Esophagus (tissue), 2 donors: Measurements from ENCODE around the gene PLAAT1. TPM values are rescaled to one million over a fixed set of nuclear protein-coding genes. Genes with fewer than 3 reads are reported as not detected.

Experiments used
- H3K27ac ChIP-seq, 2 donors: one replicate each; pipeline ENCODE4 v1.5.1; 2013; ENCODE audit warnings: low read depth in 2 of 2, mild to moderate bottlenecking in 2 of 2, inconsistent platforms in 1 of 2, low read length in 1 of 2, moderate library complexity in 1 of 2
- H3K27me3 ChIP-seq, 2 donors: one replicate each; pipeline ENCODE4 v1.6.1; 2013; ENCODE audit warnings: low read length in 2 of 2, control low read depth in 1 of 2, mild to moderate bottlenecking in 1 of 2; ENCODE audit not compliant: insufficient read depth in 2 of 2, control insufficient read depth in 1 of 2
- H3K36me3 ChIP-seq, 2 donors: one replicate each; pipeline ENCODE4 v1.6.1; 2013; ENCODE audit warnings: low read length in 1 of 2; ENCODE audit not compliant: control insufficient read depth in 2 of 2, insufficient read depth in 2 of 2
- H3K4me1 ChIP-seq, 2 donors: one replicate each; pipeline ENCODE4 v1.6.1; 2013; ENCODE audit warnings: low read length in 1 of 2; ENCODE audit not compliant: control insufficient read depth in 2 of 2, insufficient read depth in 2 of 2
- H3K4me3 ChIP-seq, 2 donors: one replicate each; pipeline ENCODE4 v1.5.1; 2013; ENCODE audit warnings: low read length in 2 of 2, mild to moderate bottlenecking in 2 of 2, low read depth in 1 of 2, moderate library complexity in 1 of 2
- H3K9me3 ChIP-seq, 2 donors: one replicate each; pipeline ENCODE4 v1.6.1; 2013; ENCODE audit warnings: mild to moderate bottlenecking in 2 of 2, low read depth in 1 of 2, low read length in 1 of 2, moderate library complexity in 1 of 2; ENCODE audit not compliant: control insufficient read depth in 2 of 2, insufficient read depth in 1 of 2
- WGBS, 2 donors: extraction: QIAGEN DNeasy Blood & Tissue Kit; methylation state at CpG; one replicate each; pipeline ENCODE4 v1.1.7; 2013; 5-methylcytosine and 5-hydroxymethylcytosine counted together
- polyA plus RNA-seq, 2 donors: library from polyadenylated mRNA; stranded (reverse); fragments of 200-250 nt; gene quantifications; one replicate each; pipeline ENCODE4 v1.2.3, GENCODE V29; 2013
- donor health status: healthy with polysubstance abuse.
- donor health status: Bipolar disorder and iron deficiency.

Gene PLAAT1
- 1 to 10 TPM; 3.6 to 6.3 TPM for polyA plus RNA-seq

DNA sequence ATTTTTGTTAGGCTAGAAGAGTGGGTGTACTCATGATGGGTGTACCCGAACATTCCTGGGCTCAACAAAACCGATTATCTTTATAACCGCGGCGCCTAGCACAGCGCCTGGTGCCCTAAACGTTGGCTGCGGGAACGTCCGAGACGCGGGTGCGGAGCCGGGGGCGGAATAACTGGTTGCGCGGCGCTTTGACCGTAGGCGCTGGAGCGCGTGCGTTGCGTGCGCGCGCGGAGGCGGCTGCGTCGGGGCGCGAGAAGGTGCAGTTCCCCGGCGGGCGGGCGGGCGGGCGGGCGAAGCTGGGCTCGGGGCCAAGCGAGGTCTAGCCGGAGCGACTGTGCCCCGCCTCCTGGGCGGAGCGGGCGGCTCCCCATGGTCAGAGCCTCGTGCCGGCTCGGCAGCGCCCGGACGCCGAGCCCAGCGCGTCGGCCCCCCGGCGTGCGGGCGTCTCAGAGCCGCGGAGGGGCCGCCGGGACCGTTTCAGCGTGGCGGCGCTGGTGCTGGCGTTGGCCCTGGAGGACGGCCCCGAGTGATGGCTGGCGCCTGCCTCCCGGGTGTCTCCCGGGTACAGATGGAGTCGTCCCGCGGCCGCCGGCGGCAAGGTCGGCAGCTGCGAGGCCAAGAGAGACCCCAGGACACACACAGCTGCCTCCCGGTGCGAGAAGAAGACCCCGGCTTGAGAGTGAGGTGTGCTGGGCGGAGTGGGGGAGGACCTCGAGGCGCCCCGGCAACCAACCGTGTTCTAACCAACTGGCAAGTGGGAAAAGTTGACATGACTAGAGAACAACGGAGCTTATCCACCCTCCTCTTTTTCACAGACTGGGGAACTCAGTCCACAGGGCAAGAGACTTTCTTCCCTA, at the start of gene PLAAT1:
TSS of gene PLAAT1 (plus strand) at position 373 of the 857 bp plus-strand sequence. CDS start 14,429 bp downstream, outside the sequence.
- 2% methylated on average over 87 to 93 of the region's 93 CpGs for WGBS, 2 donors
- H3K9me3 ChIP-seq: no peaks in the 10 kb centered on the region

DNA sequence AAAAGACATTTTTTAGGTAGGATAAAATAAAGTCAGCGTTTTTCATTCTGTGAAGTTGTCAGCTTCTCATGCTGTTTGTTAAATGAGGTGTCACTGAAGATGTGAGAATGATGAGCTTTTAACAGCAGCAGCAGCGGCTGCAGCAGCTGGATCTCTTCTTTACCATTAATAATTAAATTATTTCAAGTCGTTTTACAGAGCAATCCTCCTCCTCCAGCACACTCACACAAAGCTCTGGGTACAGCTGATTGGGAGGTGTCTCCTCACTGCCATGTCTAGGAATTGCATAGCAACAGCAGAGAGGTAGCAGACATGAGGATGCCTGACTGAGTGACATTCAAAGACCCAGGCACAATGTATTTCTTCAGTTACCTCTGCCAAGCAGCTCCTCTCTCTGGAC, 46.7 kb upstream of the PLAAT1 start:
- Histone ChIP-seq H3K27ac (no peak overlapping the region), H3K9me3 (no peaks in the 10 kb centered on the region), H3K4me1 (no peaks in the 10 kb centered on the region), H3K36me3 (no peaks in the 10 kb centered on the region), H3K27me3 (no peaks in the 10 kb centered on the region), H3K4me3 (no peak overlapping the region)
- WGBS, 2 donors: 28 to 30% methylated on average over 3 of the region's 3 CpGs

More for the DNA sequence above, at the start of gene PLAAT1:
- Histone ChIP-seq H3K4me3 (peak within 1 kb of the TSS; percentile 60 to 66), H3K4me1 (no peaks in the 10 kb centered on the region), H3K27ac (peak within 1 kb of the TSS; percentile 5 to 43), H3K36me3 (no peaks in the 10 kb centered on the region), H3K27me3 (no peaks in the 10 kb centered on the region)

DNA sequence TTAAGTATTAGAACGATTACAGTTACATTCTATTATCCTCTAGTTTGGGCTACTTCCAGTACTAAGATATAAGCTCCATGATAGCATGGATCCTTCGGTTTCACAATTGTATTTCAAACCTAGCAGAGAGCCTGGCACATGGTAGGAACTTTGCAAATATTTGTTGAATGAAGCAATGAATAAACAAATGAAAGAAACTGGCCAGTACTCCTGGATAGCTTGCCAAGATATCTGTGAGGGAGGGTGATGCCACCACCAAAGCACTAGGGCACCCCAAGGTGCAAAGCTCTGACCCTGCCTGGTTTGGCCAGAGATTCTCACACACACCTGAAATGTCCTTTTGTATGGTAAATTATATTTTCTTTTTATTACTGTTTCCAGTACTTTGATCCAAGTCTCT, 44.3 kb upstream of the PLAAT1 start:
- no peaks in the 10 kb centered on the region for H3K4me1 ChIP-seq
- H3K27ac ChIP-seq: no peak overlapping the region
- 75 to 78% methylated on average over 2 of the region's 2 CpGs for WGBS, 2 donors
- H3K4me3 ChIP-seq: no peak overlapping the region
- H3K36me3 ChIP-seq: no peaks in the 10 kb centered on the region
- H3K27me3 ChIP-seq: no peaks in the 10 kb centered on the region
- H3K9me3 ChIP-seq: no peaks in the 10 kb centered on the region

DNA sequence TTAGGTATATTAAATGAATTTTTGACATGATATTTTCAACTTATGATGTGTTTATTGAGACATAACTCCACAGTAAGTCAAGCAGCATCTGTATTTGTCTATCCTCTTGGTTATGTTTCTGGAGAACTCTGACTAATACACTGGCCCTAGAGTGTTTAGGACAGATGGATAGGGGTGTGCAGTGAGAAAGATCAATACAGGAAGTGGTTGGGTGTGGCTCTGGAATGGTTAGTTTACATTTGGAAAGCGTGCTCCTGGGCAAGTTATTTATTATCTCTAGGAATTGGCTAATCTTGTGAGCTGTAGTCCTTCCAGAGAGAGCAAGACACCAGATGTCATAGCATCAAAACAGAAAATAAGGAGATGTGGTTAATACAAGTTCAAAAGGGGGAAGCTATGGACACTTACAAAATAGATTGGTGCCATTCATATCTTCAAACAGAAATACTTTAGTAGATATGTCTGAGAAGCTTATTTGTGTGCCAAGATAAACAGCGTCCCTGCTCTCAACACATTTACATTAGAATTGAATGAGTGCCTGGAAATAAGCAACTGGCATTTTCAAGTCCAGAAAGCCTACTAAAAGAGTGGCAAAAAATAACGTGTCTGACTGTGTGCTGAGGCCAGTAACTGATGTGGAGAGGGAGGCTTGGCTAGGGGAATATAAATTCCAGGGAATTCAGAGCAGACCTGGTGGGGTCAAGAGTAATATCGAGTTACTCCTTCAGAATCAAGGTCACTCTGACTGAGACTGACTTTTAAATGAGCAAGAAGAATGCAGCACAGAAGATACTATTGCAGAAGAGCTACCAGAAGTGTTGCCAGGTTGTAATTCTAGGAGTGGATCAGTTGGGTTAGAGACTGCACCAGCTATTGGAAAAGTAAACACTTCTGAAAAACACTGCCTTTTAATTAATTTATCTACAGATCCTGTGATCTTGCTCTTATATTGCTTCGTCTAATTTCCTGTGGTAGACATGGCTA, 33.4 kb upstream of the PLAAT1 start:
- Histone ChIP-seq H3K4me3 (no peak overlapping the region), H3K27me3 (no peaks in the 10 kb centered on the region), H3K36me3 (no peaks in the 10 kb centered on the region), H3K4me1 (peaks cover 0 to 2% of the 10 kb centered on the region in 2 donors), H3K27ac (no peak overlapping the region), H3K9me3 (no peaks in the 10 kb centered on the region)
- WGBS, 2 donors: 29 to 34% methylated on average over 5 of the region's 5 CpGs

DNA sequence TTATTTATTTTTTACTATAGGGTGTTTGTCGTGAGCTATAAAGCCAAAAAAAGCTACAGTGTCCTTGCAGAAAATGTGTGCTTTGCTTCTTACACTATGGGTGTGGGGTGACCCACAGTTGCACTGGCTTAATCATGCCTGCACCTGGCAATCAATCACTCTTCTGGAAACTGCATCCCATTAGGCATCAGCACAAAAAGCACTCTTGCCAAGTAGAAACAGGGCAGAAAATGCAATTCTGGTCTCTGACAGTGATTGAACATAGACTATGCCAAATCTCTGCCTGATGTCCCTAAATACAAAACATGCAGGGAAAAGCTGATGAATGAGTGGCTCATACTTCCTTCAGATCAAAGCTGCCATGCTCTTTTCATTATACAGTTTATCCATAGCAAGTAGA, 30.4 kb upstream of the PLAAT1 start:
- no peaks in the 10 kb centered on the region for H3K27me3 ChIP-seq
- H3K9me3 ChIP-seq: no peaks in the 10 kb centered on the region
- H3K36me3 ChIP-seq: no peaks in the 10 kb centered on the region
- no peak overlapping the region for H3K4me3 ChIP-seq
- WGBS, 2 donors: 47 to 50% methylated on average over 1 of the region's 1 CpG
- peaks cover 0 to 2% of the 10 kb centered on the region in 2 donors for H3K4me1 ChIP-seq
- no peak overlapping the region for H3K27ac ChIP-seq

DNA sequence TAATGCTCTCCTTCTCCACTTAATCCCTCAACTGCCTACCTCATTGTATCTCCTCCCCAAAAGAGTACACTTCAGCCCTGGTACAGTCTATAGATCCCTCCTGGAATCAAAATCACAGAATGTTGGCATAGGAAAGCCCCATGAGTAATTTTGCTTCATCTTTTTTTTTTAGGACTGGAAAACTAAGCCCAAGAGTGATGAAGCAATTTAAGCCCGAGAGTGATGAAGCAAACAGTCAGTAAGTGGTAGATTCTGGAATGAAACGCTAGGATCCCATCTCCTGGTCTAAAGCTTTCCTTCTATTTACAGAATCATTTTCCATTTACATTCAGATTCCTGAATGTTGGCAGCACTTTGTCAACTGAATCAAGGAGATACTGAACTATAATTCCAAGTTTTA, 29.8 kb upstream of the PLAAT1 start:
- 48 to 65% methylated on average over 2 of the region's 2 CpGs for WGBS, 2 donors
- Histone ChIP-seq H3K4me1 (peaks cover 0 to 2% of the 10 kb centered on the region in 2 donors), H3K36me3 (no peaks in the 10 kb centered on the region), H3K9me3 (no peaks in the 10 kb centered on the region), H3K27ac (no peak overlapping the region), H3K4me3 (no peak overlapping the region), H3K27me3 (no peaks in the 10 kb centered on the region)

DNA sequence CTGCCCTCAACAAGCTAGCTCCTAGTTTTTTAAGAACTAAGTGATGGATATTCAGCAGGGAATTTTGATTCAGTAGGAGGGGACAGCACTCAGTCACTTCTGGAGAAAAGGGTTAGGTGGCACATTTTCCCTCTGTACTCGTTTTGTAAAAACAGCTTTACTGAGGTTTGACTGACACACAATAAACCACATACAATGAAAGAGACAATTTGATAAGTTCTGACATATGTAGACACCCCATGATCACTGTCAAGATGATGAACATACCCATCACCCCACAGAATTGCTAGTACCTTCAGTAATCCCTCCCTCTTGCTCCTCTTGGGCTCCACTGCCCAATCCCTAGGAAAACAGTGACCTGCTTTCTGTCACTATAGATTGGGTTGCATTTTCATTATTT, 29.0 kb upstream of the PLAAT1 start:
- Histone ChIP-seq H3K27ac (no peak overlapping the region), H3K27me3 (no peaks in the 10 kb centered on the region), H3K4me1 (peaks cover 0 to 2% of the 10 kb centered on the region in 2 donors), H3K4me3 (no peak overlapping the region), H3K36me3 (no peaks in the 10 kb centered on the region), H3K9me3 (no peaks in the 10 kb centered on the region)
- WGBS, 2 donors: 37 to 40% methylated on average over 1 of the region's 1 CpG

DNA sequence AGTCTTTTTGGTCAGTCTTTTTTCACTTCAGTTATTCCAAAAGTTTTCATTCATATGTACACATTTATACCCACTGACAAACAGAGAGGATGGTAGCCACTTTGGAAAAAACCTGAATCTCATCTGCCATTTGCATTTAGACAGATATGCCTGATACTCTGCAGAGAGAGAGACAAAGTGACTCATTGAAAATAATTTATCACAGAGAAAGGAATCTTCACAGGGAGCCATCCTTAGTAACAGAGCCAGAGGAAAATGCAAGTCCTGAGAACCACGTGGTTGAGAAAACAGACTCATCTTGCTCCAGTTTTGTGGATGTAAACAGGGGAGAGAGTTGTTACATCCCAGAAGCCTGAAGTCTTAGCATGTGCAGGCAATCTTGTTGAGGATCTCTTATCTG, 28.2 kb upstream of the PLAAT1 start:
- Histone ChIP-seq H3K36me3 (no peaks in the 10 kb centered on the region), H3K4me1 (peaks cover 0 to 2% of the 10 kb centered on the region in 2 donors), H3K9me3 (no peaks in the 10 kb centered on the region), H3K27ac (no peak overlapping the region), H3K4me3 (no peak overlapping the region), H3K27me3 (no peaks in the 10 kb centered on the region)
- WGBS, 2 donors: 52 to 53% methylated on average over 1 of the region's 1 CpG

DNA sequence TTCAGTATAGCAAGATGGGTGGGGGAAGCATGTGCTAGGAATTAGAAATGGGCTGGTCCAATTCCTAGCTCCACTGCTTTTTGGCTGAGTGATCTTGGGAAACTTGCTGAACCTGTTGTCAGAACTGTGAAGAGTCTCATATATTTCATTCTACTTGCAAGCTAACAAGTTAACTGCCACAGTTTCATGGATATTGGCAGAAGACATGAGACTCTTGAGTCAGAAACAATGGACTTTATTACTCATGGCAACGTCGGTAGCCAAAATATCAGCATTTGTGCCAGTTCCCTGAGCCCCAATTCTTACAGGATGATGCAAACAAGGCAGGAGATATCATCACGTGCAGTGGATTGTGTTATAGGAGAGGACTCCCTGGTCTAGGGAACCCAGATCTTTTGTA, 26.6 kb upstream of the PLAAT1 start:
- Histone ChIP-seq H3K27me3 (no peaks in the 10 kb centered on the region), H3K27ac (peak overlapping the region in 1 of 2 donors; percentile 51), H3K4me1 (peaks cover 0 to 2% of the 10 kb centered on the region in 2 donors), H3K4me3 (no peak overlapping the region), H3K36me3 (no peaks in the 10 kb centered on the region), H3K9me3 (no peaks in the 10 kb centered on the region)
- 42 to 54% methylated on average over 3 of the region's 3 CpGs for WGBS, 2 donors
